HepG2 (cell line): ENCODE measurements around the gene PAX7. TPM values are rescaled to one million over a fixed set of nuclear protein-coding genes. Genes with fewer than 3 reads are reported as not detected.
A peak's percentile ranks its signal among the peaks of the same experiment; 100 is the strongest.

Source experiments
- AHR ChIP-seq: IDR thresholded peaks from 2 replicates; pipeline ENCODE4 v1.6.1; 2018; ENCODE audit warnings: missing genetic modification reagents, missing compliant biosample characterization
- CHD2 ChIP-seq: IDR thresholded peaks from 2 replicates; pipeline ENCODE4 v1.6.1; 2011; ENCODE audit warnings: low read depth, low read length, improper control_type of control experiment
- EP300 ChIP-seq, 3 experiments: sonication (generic) in 1 of 3; formaldehyde crosslinking in 1 of 3; IDR thresholded peaks; 2 replicates each; pipeline versions ENCODE4 v1.5.1 to v1.6.1; 2011 to 2020; ENCODE audit warnings: low read depth in 2 of 3, low read length in 2 of 3, borderline replicate concordance in 1 of 3, improper control_type of control experiment in 1 of 3, mild to moderate bottlenecking in 1 of 3, missing genetic modification reagents in 1 of 3, moderate library complexity in 1 of 3
- GPN1 ChIP-seq: sonication (generic); formaldehyde crosslinking; IDR thresholded peaks from 2 replicates; pipeline ENCODE4 v1.5.1; 2020; ENCODE audit warnings: missing genetic modification reagents, borderline replicate concordance
- HOXA7 ChIP-seq: sonication (generic); formaldehyde crosslinking; IDR thresholded peaks from 2 replicates; pipeline ENCODE4 v1.8.1; 2022; ENCODE audit warnings: mild to moderate bottlenecking, missing genetic modification reagents, moderate library complexity
- KAT2B ChIP-seq: fragments of 150-350 bp; IDR thresholded peaks from 2 replicates; pipeline ENCODE4 v1.6.1; 2014; ENCODE audit warnings: low read depth, low read length, borderline replicate concordance
- KDM2A ChIP-seq: sonication (generic); formaldehyde crosslinking; IDR thresholded peaks from 2 replicates; pipeline ENCODE4 v1.4.0; 2020; ENCODE audit warnings: low read depth, missing genetic modification reagents, borderline replicate concordance
- MAFG ChIP-seq: sonication (generic); formaldehyde crosslinking; IDR thresholded peaks from 2 replicates; pipeline ENCODE4 v1.5.1; 2020; ENCODE audit warnings: mild to moderate bottlenecking, missing genetic modification reagents
- NCOR1 ChIP-seq: fragments of 200-600 bp; sonication (generic); IDR thresholded peaks from 2 replicates; pipeline ENCODE4 v1.7.0; 2017; ENCODE audit warnings: antibody characterized with exemption, low read length, borderline replicate concordance
- NFIC ChIP-seq: IDR thresholded peaks from 2 replicates; pipeline ENCODE4 v1.6.1; 2012; ENCODE audit warnings: mild to moderate bottlenecking, low read length, inconsistent platforms
- PHB2 ChIP-seq: fragments of 450-650 bp; IDR thresholded peaks from 2 replicates; pipeline ENCODE4 v1.6.1; 2018; ENCODE audit not compliant: partially characterized antibody
- REXO4 ChIP-seq: sonication (generic); formaldehyde crosslinking; IDR thresholded peaks from 2 replicates; pipeline ENCODE4 v1.8.0; 2022; ENCODE audit warnings: missing genetic modification reagents, mild to moderate bottlenecking, borderline replicate concordance
- SIN3B ChIP-seq: fragments of 150-350 bp; IDR thresholded peaks from 2 replicates; pipeline ENCODE4 v1.6.1; 2014; ENCODE audit warnings: low read length
- SIX4 ChIP-seq: sonication (generic); formaldehyde crosslinking; IDR thresholded peaks from 2 replicates; pipeline ENCODE4 v1.4.0; 2020; ENCODE audit warnings: missing genetic modification reagents
- TGIF2 ChIP-seq: IDR thresholded peaks from 2 replicates; pipeline ENCODE4 v1.6.1; 2016; ENCODE audit warnings: control low read depth, missing compliant biosample characterization
- ZBTB8A ChIP-seq: sonication (generic); formaldehyde crosslinking; IDR thresholded peaks from 2 replicates; pipeline ENCODE4 v1.4.0; 2020; ENCODE audit warnings: mild to moderate bottlenecking, low read depth, missing genetic modification reagents, borderline replicate concordance
- ZC3H13 ChIP-seq: sonication (generic); formaldehyde crosslinking; IDR thresholded peaks from 2 replicates; pipeline ENCODE4 v1.8.1; 2023; ENCODE audit warnings: mild to moderate bottlenecking, missing genetic modification reagents, moderate library complexity
- ZNF20 ChIP-seq: sonication (generic); formaldehyde crosslinking; IDR thresholded peaks from 2 replicates; pipeline ENCODE4 v1.4.0; 2020; ENCODE audit warnings: mild to moderate bottlenecking, moderate library complexity, missing genetic modification reagents
- ZNF569 ChIP-seq: sonication (generic); formaldehyde crosslinking; IDR thresholded peaks from 2 replicates; pipeline ENCODE4 v1.5.0; 2020; ENCODE audit warnings: mild to moderate bottlenecking, missing genetic modification reagents, moderate library complexity, borderline replicate concordance
- ZNF773 ChIP-seq: sonication (generic); formaldehyde crosslinking; IDR thresholded peaks from 2 replicates; pipeline ENCODE4 v1.4.0; 2020; ENCODE audit warnings: missing genetic modification reagents, borderline replicate concordance
- ZNF841 ChIP-seq: sonication (generic); formaldehyde crosslinking; IDR thresholded peaks from 2 replicates; pipeline ENCODE4 v1.8.1; 2023; ENCODE audit warnings: missing genetic modification reagents, borderline replicate concordance
- ZNF850 ChIP-seq: sonication (generic); formaldehyde crosslinking; conservative IDR thresholded peaks from 2 replicates; pipeline ENCODE4 v1.9.0; 2021; ENCODE audit warnings: mild to moderate bottlenecking, missing genetic modification reagents
- polyA plus RNA-seq, 8 experiments: library from polyadenylated mRNA; depleted of rRNA in 3 of 8; stranded (reverse) in 7 of 8; unstranded in 1 of 8; fragments of >200 nt; fragmentation: Illumina TruSeq in 4 of 8; extraction: Trizol in 4 of 8; gene quantifications; 2 replicates each; pipeline versions ENCODE4 v1.2.1 to v1.2.3, GENCODE V29; 2011 to 2016; ENCODE audit warnings: low read depth in 4 of 8, missing spikeins in 1 of 8, mixed read lengths in 1 of 8; ENCODE audit not compliant: insufficient read depth in 1 of 8
- total RNA-seq, 5 experiments: library from RNA; depleted of rRNA; stranded (reverse); fragments of >200 nt; fragmentation: Illumina TruSeq; extraction: Trizol; gene quantifications; 2 replicates each; pipeline ENCODE4 v1.2.3, GENCODE V29; 2016; ENCODE audit warnings: low read depth in 1 of 5
- TF ChIP-seq, protein P1 (sequence below): IDR thresholded peaks from 2 replicates; pipeline ENCODE4 v1.6.1; 2012; ENCODE audit warnings: low read depth, low read length, improper control_type of control experiment
- TF ChIP-seq, protein P2 (sequence below): sonication (generic); formaldehyde crosslinking; IDR thresholded peaks from 2 replicates; pipeline ENCODE4 v1.4.0; 2020; ENCODE audit warnings: missing genetic modification reagents
- TF ChIP-seq, protein P3 (sequence below): sonication (generic); formaldehyde crosslinking; IDR thresholded peaks from 2 replicates; pipeline ENCODE4 v1.4.0; 2020; ENCODE audit warnings: missing genetic modification reagents

PAX7 gene
- total and polyA plus RNA-seq, 2 of the 13 experiments (the other 11 are each of a cell fraction or from before 2014, with no cell fraction given), result not detected

DNA sequence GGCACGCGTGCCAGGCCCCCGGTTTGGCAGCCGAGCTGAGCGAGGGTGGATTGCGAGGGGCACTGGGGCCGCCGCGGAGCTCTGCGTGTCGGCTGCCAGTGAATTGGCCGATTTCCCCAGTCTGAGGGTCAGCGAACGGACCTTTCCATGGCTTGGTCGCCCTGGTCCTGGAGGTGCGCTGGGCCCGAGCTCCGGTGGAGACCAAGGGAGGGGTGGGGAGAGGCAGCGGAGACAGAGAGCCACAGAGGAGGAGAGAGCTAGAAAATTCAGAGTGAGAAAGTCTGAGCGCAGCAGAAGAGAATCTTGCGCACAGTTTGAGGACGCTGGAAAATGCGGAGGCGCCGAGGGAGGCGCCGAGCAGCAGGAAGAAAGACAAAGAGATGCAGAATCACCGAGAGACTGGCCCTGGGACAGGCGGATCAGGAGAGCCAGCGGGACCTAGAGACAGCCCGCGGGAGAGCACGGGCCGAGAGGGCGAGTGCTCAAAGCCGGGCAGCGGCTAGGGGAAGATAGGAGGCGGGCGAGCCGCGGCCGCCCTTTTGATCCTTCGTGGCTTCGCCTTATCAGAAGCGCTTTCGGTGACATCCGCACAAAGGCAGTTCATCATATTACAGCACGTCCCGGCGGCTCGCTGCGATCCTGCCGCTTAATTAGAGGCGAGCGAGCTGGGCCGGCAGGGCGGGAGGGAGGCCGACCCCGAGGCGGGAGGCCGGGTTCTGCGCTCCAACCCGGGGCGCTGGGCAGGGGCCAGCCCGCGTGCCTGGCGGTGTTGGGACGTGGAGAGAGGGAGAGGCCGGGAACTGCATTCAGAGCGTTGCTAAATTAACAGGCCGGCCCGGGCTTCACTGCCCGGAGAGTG is 12.7 kb downstream of the PAX7 start (continued):
- no peak for TF ChIP-seq ZNF569
- TF ChIP-seq ZNF773 (CRISPR knock-in tag), result 0 out of 2 replicates have a peak, but pooled peaks have one; percentile 42
- no peak for TF ChIP-seq AHR (CRISPR knock-in tag)
- no peak for TF ChIP-seq GPN1 (CRISPR knock-in tag)
- TF ChIP-seq, protein P1, sequence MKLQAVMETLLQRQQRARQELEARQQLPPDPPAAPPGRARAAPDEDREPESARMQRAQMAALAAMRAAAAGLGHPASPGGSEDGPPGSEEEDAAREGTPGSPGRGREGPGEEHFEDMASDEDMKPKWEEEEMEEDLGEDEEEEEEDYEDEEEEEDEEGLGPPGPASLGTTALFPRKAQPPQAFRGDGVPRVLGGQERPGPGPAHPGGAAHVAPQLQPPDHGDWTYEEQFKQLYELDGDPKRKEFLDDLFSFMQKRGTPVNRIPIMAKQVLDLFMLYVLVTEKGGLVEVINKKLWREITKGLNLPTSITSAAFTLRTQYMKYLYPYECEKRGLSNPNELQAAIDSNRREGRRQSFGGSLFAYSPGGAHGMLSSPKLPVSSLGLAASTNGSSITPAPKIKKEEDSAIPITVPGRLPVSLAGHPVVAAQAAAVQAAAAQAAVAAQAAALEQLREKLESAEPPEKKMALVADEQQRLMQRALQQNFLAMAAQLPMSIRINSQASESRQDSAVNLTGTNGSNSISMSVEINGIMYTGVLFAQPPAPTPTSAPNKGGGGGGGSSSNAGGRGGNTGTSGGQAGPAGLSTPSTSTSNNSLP, result no peak
- TF ChIP-seq CHD2, result no peak
- TF ChIP-seq HOXA7, result no peak
- no peak for TF ChIP-seq ZNF841 (CRISPR knock-in tag)
- TF ChIP-seq SIX4 (CRISPR knock-in tag), result peak; percentile 59; the same call in 1 of the 2 replicates
- no peak for TF ChIP-seq SIN3B
- TF ChIP-seq KDM2A, result peak; percentile 85
- TF ChIP-seq ZC3H13 (CRISPR knock-in tag), result no peak
- no peak for TF ChIP-seq MAFG (CRISPR knock-in tag)
- TF ChIP-seq, protein P2, sequence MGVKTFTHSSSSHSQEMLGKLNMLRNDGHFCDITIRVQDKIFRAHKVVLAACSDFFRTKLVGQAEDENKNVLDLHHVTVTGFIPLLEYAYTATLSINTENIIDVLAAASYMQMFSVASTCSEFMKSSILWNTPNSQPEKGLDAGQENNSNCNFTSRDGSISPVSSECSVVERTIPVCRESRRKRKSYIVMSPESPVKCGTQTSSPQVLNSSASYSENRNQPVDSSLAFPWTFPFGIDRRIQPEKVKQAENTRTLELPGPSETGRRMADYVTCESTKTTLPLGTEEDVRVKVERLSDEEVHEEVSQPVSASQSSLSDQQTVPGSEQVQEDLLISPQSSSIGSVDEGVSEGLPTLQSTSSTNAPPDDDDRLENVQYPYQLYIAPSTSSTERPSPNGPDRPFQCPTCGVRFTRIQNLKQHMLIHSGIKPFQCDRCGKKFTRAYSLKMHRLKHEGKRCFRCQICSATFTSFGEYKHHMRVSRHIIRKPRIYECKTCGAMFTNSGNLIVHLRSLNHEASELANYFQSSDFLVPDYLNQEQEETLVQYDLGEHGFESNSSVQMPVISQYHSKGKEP (CRISPR knock-in tag), result no peak
- TF ChIP-seq ZNF850 (CRISPR knock-in tag), result no peak
- TF ChIP-seq PHB2, result no peak
- no peak for TF ChIP-seq EP300 (IDR thresholded peaks at IDR 0.05; ENCODE audit: low read depth in 2 of 2, low read length in 2 of 2)
- no peak; the same call in 1 of the 2 replicates for TF ChIP-seq EP300 (CRISPR knock-in tag; IDR thresholded peaks at IDR 0.05; ENCODE audit: borderline replicate concordance)
- TF ChIP-seq REXO4, result no peak
- no peak for TF ChIP-seq ZNF20
- TF ChIP-seq ZBTB8A (CRISPR knock-in tag), result no peak
- no peak for TF ChIP-seq KAT2B
- no peak for TF ChIP-seq TGIF2 (CRISPR knock-in tag)
- TF ChIP-seq NFIC, result no peak
- no peak for TF ChIP-seq NCOR1
- TF ChIP-seq, protein P3, sequence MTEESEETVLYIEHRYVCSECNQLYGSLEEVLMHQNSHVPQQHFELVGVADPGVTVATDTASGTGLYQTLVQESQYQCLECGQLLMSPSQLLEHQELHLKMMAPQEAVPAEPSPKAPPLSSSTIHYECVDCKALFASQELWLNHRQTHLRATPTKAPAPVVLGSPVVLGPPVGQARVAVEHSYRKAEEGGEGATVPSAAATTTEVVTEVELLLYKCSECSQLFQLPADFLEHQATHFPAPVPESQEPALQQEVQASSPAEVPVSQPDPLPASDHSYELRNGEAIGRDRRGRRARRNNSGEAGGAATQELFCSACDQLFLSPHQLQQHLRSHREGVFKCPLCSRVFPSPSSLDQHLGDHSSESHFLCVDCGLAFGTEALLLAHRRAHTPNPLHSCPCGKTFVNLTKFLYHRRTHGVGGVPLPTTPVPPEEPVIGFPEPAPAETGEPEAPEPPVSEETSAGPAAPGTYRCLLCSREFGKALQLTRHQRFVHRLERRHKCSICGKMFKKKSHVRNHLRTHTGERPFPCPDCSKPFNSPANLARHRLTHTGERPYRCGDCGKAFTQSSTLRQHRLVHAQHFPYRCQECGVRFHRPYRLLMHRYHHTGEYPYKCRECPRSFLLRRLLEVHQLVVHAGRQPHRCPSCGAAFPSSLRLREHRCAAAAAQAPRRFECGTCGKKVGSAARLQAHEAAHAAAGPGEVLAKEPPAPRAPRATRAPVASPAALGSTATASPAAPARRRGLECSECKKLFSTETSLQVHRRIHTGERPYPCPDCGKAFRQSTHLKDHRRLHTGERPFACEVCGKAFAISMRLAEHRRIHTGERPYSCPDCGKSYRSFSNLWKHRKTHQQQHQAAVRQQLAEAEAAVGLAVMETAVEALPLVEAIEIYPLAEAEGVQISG (CRISPR knock-in tag), result peak; percentile 57; the same call in 1 of the 2 replicates
